Nucleus accumbens (tissue), 56 donors: ENCODE results near the gene AUTS2.
A peak's percentile ranks its signal among the peaks of the same experiment; 100 is the strongest.

Experiments
- DNase-seq, 56 donors: peaks; one replicate each; lab custom pipeline; 2025; lab: John Stamatoyannopoulos, UW

Gene AUTS2

DNA sequence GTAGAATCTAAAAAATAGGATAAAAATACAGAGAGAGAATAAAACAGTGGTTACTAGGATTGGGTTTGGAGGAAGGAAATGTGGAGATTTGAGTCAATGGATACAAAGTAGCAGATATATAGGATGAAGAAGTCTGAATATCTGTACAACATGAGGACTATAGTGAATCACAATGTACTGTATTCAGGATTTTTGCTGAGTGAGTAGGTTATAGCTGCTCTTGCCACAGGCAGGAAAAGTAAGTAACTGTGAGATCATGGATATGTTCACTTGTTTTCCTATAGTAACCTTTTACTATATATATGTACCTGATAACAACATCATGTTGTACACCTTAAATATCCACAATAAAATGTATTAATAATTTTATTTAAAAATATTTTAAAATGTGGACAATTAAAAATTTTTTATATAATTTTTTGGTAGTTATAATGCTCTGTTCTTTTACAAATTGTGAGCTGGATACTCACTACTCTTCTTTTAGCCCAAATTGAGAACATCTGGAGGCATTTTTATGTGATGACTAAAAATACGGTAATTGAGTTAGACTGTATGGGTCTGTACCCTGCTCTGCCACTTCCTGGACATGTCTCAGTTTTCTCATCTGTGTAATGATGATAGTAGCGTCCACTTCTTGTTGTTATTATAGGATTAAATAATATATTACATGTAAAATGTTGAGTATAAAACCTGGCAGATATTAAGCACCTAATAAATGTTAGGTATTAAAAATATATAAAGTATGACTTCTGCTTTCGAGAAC, 439.1 kb downstream of the AUTS2 start:
- DNase-seq = no peak

DNA sequence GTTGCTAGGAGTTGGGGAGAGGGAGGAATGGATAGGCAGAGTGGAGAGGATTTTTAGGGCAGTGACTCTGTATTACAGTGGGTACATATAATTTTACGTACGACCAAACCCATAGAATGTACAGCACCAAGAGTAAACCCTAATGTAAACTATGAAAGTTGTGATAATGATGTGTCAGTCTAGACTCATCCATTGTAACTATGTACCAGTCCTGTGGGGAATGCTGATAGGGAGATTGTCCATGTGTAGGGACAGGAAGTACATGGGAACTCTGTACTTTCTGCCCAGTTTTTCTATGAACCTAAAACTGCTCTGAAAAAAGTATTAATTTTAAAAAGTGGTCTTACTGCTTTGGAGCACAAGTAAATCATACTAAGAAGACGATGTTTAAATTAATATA, 441.8 kb downstream of the AUTS2 start:
- no peak for DNase-seq

DNA sequence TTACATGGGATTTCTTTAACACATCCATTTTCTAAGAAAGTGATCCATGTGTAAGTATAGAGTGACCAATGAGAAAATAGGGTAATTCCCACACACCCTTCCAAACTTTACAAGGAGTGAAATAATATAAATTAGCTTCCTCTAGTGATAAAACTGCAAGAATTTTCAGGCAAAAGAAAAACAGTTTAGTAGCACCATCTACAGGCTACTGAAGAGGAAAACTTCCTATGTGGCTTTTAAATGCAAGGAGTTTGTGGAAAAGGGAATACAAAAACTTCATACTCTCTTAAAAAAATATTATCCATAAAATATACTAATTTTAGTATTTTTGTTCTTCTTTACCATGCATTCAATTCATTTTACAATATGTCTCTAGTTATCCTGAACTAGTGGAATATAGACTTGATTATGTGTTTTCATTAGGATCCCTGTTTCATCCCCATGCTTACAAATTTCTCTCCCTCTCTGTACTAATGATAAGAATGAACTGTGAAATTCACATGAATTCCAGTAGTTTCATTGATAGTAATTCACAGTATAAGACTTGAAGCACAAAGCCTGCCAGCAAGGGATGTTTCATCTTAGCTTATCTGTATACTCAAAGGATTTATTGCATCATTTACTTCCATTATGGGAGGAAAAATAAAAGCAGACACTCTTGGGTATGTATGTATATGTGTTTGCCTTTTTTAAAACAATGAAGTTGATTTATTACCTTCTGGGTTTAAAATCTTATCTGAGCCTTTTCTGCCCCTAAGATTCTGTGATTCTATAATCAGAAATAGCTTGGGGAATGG, 442.9 kb downstream of the AUTS2 start:
- no peak for DNase-seq

DNA sequence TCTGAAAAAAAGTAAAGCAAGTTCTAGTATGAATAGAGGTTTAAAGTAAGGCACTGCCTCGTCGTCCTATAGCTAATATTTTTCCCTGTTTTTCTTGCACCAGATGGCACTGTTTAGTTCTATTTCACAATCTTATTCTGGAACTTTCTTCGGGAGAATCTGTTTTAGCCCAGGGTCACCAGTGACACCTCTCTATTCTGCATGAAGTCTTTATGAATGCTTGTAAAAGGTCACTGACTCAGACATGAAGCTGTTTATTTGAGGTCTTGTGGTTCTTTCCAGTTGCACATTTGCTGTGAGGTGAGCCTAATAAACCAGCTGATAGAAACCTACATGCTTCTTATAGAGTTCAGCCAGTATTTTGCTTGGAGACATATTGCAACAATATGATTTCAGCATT, 444.3 kb downstream of the AUTS2 start:
- no peak for DNase-seq

DNA sequence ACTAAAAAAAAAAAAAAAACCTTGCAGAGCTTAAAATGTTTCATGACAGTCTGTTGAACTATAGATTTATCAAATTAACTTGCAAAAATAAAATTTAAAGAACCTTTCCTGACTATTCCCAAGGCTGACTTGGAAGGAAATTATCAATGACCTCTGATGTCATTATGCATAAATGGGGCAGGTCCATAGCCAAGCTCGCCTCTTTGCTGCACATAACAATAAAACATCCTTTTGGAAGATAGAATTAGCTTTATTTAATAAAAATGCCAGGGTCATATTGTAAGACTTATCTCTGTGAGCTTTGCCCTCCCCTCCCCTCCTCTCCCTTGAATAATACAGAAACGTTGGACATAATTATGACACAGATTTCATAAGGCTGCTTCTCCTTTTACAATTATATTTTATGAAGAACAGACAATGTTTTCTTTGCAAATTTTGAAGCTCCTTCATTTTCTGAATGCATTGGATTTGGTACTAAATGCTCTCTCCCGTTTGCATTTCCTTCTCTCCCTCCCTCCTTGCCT, 444.8 kb downstream of the AUTS2 start:
- DNase-seq = no peak

DNA sequence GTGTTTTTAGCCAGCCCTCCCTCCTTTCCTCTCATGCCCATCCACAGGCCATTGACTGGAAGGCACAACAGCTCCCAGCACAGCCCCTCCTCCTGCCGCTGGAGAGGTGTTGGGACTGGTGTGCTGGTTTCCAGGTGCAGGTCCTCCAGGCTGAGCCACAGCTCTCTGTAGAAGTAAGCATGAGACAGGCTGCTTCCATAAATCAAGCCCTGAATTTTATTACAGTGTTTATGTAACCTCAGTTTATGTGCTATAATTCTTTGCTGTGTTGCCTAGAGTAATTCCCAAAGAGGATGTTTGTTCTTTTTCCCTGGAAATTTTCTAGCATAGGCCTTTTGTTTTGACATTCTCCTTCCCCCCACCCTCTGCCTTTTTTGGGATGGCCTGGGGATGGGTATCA, 445.8 kb downstream of the AUTS2 start:
- no peak for DNase-seq

DNA sequence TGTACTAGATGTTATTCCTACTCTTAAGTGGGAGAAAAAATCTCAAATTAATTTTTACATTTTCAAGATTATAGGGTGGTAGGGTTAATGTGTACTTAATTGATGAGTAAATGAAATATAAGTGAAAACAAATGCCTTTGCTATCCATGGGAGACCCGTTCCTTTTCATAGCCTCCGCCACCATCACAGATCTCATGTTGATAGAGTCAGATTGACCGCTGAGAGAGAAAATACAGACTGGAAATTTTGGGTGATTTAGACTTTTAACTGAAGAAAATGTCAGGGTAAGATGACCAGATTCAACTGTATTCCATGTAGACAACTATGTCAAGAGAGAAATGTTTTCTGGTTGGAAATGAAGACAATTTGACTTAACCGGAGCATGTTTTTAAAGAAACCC, 446.2 kb downstream of the AUTS2 start:
- DNase-seq = no peak

DNA sequence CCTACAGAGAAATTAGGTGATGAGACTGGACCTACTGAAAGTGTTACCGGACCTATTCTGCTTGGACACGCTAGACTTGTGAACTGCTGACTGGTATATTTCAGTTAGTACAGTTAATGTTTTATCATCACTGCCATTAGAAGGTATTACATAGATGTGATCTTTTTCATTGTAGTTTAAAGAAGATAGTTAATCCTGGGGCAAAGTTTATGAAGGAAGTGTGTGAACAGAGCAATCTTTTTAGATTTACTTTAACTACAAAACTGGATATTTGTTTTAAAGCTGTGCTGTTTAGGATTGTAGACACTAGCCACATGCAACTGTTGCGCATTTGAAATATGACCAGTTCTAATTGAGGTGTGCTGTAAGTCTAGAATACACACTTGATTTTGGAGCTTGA, 446.7 kb downstream of the AUTS2 start:
- no peak for DNase-seq

DNA sequence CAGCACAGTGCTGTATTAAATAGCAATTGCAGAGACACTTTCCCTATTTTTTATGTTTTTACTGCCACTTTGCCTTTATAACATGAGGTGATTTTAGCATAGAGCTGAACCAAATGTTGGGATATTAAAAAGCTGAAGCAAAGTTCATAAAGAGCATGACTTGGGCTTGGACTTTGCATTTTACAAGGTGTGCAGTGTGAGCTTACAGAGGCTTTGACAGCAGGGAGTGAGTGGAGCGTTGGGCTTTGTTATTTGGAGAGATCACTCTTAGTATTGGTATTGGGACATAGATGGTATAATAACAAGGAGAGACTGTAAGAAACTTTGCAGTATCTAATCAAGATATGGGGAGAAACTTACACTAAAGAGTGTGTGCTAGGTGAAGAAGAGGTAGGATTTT, 449.1 kb downstream of the AUTS2 start:
- DNase-seq = no peak

DNA sequence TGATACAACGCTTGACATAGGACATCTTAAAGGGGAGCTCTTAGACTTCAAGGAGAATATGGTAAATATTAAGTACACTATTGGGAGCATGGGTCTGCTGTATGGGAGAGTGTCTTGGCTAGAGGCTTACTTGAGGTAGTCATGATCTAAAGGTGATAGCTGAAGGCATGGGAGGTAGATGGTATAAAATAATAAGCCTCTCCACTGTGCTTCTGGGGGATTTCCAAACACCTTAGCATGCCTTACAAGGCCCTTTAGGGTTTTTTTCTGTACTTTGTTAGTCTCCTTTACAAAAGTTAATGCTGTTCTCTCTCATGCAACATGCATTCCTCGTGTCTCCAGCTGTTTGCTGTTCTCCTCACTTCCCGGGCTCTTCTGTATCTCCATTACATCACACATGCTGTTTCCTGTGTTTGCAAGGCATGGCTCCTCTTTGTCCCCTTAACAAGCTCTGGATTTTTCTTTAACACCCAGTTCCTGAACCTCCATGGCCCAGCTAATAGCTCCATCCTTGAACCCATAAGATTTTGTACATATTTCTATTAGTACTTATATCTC, 449.7 kb downstream of the AUTS2 start:
- no peak for DNase-seq

DNA sequence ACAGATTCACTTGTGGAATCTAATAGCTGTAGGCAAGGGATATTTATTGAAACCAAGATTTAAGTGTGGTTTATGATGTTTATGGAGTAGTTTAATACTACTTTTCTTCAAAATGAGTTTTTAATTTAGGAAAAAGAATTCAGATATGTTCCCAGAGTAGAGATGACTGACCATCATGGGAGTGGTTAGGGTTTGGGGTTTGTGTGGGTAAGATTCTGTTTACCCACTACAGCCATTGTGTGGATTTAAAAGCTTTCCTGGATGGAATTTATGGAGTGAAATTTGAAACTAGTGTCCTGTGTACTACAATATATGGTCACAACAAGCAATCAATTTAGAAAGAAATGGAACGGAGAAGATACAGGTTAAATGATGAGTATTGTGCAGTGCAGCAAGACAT, 453.5 kb downstream of the AUTS2 start:
- DNase-seq = no peak

DNA sequence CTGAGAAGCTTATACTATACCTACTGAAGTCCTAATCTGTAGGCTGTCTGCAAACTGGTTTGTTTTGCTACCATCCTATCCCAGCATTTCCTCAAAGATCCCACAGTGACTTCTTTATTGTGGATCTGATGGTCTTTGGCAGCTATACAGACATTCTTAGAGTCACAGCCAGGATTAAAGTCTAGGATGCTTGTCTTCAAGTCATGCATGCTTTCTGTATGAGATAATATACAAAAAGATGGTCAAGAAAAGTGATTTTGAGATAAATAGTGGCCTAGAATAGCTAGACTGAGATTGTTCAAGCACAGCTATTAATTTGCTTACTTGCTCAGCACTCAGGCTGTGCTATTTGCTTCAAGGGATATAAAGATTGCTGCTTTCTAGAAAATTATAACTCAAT, 454.4 kb downstream of the AUTS2 start:
- DNase-seq = no peak

DNA sequence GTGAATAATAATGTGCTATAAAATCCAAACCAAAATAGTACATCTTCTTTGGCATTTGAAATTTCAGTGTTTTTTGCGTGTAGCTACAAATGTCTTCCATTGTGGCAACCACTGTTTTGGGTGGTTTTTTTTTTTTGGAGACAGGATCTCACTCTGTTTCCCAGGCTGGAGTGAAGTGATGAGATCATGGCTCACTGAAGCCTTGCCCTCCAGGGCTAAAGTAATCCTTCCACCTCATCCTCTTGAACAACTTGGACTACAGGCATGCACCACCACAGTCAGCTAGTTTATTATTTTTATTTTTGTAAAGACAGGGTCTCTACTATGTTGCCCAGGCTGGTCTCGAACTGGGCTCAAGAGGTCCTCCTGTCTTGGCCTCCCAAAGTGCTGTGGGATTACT, 455.1 kb downstream of the AUTS2 start:
- no peak for DNase-seq

DNA sequence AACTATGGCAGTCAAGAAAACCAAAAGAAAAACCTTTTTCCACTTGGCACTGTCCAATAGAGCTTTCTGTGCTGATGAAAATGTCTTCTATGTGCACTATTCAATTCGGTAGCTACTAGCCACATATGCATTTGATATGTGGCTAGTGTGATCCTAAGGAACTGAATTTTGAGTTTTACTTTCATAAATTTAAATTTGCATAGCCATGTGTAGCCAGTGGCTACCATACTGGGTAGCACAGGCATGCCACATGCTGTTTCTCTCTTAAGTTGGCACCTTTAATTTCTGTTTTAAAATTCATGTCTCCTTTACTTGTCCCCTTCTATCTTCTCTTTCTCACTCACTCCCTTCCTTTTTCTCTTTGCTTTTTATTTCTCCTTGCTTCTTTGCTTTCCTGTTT, 455.7 kb downstream of the AUTS2 start:
- no peak for DNase-seq

DNA sequence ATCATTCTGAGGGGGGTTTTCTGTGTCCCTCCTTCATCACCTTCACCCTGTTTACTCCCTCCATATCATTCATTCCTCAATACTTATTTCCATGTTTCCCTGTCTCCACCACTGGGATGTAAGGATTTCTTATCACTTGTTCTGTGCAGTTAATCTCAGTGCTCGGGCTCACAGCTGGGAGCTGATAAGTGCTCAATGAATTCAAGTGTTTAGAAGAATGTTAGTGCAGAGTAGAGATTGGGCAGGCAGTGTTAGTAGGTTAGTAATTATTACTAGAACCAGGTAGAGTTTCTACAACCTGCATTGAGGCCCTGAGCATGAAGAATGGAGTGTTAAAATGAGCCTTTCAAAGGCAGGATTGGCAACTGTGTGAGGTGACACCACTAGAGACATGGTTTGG, 458.1 kb downstream of the AUTS2 start:
- no peak for DNase-seq

DNA sequence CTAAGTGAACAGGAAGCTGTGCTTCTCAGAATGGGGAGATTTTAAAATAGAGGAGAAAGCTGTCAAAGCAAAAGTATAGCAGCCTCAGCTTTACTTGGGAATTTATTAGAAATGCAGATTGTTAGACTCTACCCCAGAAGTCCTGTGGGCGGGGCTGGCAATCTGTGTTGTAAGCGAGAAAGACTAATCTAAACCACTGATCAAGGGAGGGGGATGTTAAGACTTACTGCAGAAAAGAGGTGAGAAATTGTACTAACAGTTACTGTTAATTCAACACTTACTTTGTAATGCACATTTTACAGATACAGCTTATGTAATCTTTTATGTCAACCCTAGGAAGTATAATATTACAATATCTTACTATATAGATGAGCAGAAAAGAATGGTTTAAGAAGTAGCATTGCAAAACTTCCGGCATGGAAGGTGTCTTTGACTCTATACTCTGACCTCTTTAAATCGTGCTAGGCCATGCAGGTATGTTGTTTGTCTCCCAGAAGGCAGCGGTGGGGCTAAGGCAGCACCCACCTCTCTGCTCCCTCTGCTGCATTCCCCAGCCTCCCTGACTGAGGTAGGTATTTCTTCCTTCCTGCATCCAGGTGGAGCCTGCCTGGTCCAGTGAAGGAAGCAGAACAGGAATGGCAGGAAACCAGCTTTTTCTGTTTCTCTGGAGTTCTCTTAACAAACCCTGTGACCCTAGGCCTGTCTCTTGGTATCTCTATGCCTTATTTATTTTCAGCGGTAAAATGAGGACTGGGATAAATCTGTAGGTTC, 462.2 kb downstream of the AUTS2 start:
- peak in 4 of 56 donors; percentile 3 to 13 (median 9) for DNase-seq

DNA sequence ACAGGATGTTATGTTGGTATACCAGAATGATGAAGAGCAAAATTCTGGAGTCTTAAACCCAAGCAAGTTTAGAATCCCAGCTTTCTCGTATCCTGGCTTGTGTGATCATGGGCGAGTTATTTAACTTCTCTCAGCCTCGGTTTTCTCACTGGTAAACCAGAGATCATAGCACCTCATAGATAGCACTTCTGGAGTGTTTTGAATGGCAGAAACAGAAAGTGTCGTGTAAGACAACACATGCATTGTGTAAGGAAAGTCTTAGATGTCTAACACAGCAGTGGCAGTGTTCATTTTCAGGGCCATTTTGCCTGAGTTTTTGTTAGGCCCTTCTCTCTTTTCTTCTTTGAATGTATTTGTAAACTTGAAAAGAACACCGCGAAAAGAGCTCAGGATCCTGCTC, 465.1 kb downstream of the AUTS2 start:
- no peak for DNase-seq

DNA sequence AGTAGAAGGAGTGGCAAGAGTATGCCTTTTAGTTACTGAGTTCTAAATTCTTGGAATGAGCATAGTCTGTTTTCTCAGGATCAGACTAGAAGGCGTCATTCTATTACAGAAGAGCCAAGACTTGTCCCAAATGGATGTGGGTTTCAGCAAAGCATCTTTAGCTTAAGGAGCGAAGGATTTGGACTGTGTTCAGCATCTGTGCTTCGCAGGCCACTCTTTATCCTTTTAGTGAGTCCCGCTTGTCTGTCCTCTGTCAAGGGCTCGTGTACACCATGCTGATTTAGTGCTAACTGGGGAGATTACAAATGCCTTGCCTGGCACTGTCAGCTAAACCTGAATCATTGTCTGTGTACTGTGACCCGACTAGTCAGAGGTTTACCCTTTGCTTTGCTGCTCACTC, 465.7 kb downstream of the AUTS2 start:
- no peak for DNase-seq

DNA sequence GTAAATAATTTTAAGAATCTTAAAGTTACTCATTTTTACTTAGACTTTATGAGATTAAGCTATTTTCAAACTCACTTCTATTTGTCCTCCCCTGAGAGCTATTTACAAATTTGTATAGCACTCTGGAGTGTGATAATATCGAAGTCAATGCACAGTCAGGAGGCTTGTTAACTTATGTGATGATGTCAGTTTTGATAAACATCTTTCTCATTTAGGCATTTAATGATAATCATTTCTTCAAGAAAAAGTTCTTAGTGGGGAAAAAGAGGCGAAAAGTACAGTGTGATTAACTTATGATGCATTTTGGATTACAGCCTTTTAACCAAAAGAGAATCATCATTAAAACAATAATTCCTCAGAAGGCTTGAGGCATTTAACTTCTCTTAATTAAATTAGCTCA, 468.6 kb downstream of the AUTS2 start:
- no peak for DNase-seq

DNA sequence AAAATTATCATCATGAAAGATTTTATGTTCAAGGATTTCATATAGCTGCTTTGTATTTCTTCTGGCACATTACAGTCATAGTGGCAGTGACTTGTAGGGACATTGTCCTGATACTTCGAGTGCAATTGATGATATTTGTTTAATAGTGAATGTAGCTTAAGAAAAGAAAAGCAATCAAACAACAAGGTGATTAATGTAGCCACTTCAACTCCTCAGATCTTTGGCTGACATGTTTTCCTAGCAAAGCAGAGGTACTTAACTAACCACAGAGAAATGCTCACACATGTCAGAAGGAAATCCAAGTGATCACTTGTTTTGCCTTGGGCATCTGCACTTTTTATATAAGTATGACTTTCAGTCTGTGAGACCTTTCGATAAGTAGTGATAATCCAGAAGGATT, 470.3 kb downstream of the AUTS2 start:
- no peak for DNase-seq

DNA sequence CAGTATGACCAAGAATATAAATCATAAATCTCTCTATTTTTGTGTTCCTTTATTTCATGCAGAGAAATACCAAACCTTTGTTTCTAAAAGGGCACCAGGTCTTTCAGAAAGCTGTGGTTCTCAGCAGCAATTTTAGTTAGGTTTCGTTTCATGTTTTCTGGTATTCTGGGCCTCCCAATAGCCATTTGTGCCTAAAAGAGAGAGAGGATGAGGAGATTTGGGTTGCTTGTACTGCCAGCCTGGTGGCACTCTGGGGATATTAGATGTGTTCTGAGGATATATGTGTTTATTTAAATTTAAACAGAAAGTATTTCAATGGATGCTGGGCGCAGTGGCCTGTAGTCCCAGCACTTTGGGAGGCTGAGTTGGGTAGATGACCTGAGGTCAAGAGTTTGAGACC, 471.7 kb downstream of the AUTS2 start:
- DNase-seq = no peak
